ENCODE measurements around the gene PRAC2. TPM values are rescaled to one million over a fixed set of nuclear protein-coding genes. Genes with fewer than 3 reads are reported as not detected.

PRAC2 gene
- total and polyA plus RNA-seq, 2 of the 8 experiments (the other 6 are each of a cell fraction or from before 2014, with no cell fraction given): not detected

- TF ChIP-seq CHD7 (IDR thresholded peaks at IDR 0.05; ENCODE audit: insufficient replicate concordance, low read length) (no peak), MAX (IDR thresholded peaks at IDR 0.05) (no peak), GTF2F1 (IDR thresholded peaks at IDR 0.05; ENCODE audit: borderline replicate concordance, low read depth, low read length) (no peak), SIX5 (IDR thresholded peaks at IDR 0.05; ENCODE audit: low read depth, low read length) (no peak), SIN3A (conservative IDR thresholded peaks at IDR 0.05 in 1 of 2, IDR thresholded peaks at IDR 0.05 in 1 of 2; ENCODE audit: low read depth in 1 of 2, low read length in 2 of 2) (no peak), NRF1 (IDR thresholded peaks at IDR 0.05; ENCODE audit: low read depth, low read length) (no peak), NANOG (IDR thresholded peaks at IDR 0.05; ENCODE audit: insufficient read depth, low read depth, low read length, poor library complexity, severe bottlenecking) (no peak), JUN (IDR thresholded peaks at IDR 0.05; ENCODE audit: low read depth, low read length) (no peak), CHD1 (IDR thresholded peaks at IDR 0.05; ENCODE audit: low read depth, low read length) (no peak)
Observed at GRCh38 chr17:48761114-48761513, 38.1 kb downstream of the PRAC2 start (continued).

Data from H1 (cell line).